HepG2 (cell line): ENCODE measurements around the gene UBL4B. TPM values are rescaled to one million over a fixed set of nuclear protein-coding genes. Genes with fewer than 3 reads are reported as not detected.

Experiments
- ARNTL ChIP-seq: sonication (generic); formaldehyde crosslinking; IDR thresholded peaks from 2 replicates; pipeline ENCODE4 v1.4.0; 2020; ENCODE audit warnings: mild to moderate bottlenecking, missing genetic modification reagents
- ATF7 ChIP-seq, 2 experiments: fragments of 450-650 bp in 1 of 2; sonication (generic) in 1 of 2; formaldehyde crosslinking in 1 of 2; IDR thresholded peaks; 2 replicates each; pipeline versions ENCODE4 v1.4.0 to v1.6.1; 2016 to 2020; ENCODE audit warnings: antibody characterized with exemption in 1 of 2, mild to moderate bottlenecking in 1 of 2, missing genetic modification reagents in 1 of 2
- CEBPG ChIP-seq: IDR thresholded peaks from 2 replicates; pipeline ENCODE4 v1.6.1; 2016
- PLSCR1 ChIP-seq: sonication (generic); formaldehyde crosslinking; IDR thresholded peaks from 2 replicates; pipeline ENCODE4 v1.5.0; 2020; ENCODE audit warnings: missing genetic modification reagents, mild to moderate bottlenecking, borderline replicate concordance
- SMARCC2 ChIP-seq: fragments of 450-650 bp; IDR thresholded peaks from 2 replicates; pipeline ENCODE4 v1.6.1; 2017; ENCODE audit warnings: antibody characterized with exemption, mild to moderate bottlenecking
- SMARCE1 ChIP-seq: fragments of 450-650 bp; IDR thresholded peaks from 2 replicates; pipeline ENCODE4 v1.6.1; 2017; ENCODE audit warnings: borderline replicate concordance
- ZBTB38 ChIP-seq: sonication (generic); formaldehyde crosslinking; IDR thresholded peaks from 2 replicates; pipeline ENCODE4 v1.5.1; 2020; ENCODE audit warnings: mild to moderate bottlenecking, missing genetic modification reagents
- ZNF33B ChIP-seq: sonication (generic); formaldehyde crosslinking; IDR thresholded peaks from 2 replicates; pipeline ENCODE4 v1.5.1; 2020; ENCODE audit warnings: mild to moderate bottlenecking, missing genetic modification reagents
- ZNF407 ChIP-seq: sonication (generic); formaldehyde crosslinking; IDR thresholded peaks from one replicate; pipeline ENCODE4 v1.5.1; 2020; ENCODE audit warnings: mild to moderate bottlenecking, missing genetic modification reagents; ENCODE audit errors: not compliant biosample characterization
- ZNF557 ChIP-seq: sonication (generic); formaldehyde crosslinking; IDR thresholded peaks from 2 replicates; pipeline ENCODE4 v1.4.0; 2020; ENCODE audit warnings: missing genetic modification reagents
- ZNF577 ChIP-seq: sonication (generic); formaldehyde crosslinking; IDR thresholded peaks from 2 replicates; pipeline ENCODE4 v1.4.0; 2020; ENCODE audit warnings: mild to moderate bottlenecking, low read depth, missing genetic modification reagents, borderline replicate concordance
- ZNF850 ChIP-seq: sonication (generic); formaldehyde crosslinking; conservative IDR thresholded peaks from 2 replicates; pipeline ENCODE4 v1.9.0; 2021; ENCODE audit warnings: mild to moderate bottlenecking, missing genetic modification reagents
- ZNF883 ChIP-seq: sonication (generic); formaldehyde crosslinking; IDR thresholded peaks from 2 replicates; pipeline ENCODE4 v1.5.1; 2020; ENCODE audit warnings: mild to moderate bottlenecking, missing genetic modification reagents; ENCODE audit errors: not compliant biosample characterization
- polyA plus RNA-seq, 8 experiments: library from polyadenylated mRNA; depleted of rRNA in 3 of 8; stranded (reverse) in 7 of 8; unstranded in 1 of 8; fragments of >200 nt; fragmentation: Illumina TruSeq in 4 of 8; extraction: Trizol in 4 of 8; gene quantifications; 2 replicates each; pipeline versions ENCODE4 v1.2.1 to v1.2.3, GENCODE V29; 2011 to 2016; ENCODE audit warnings: low read depth in 4 of 8, missing spikeins in 1 of 8, mixed read lengths in 1 of 8; ENCODE audit not compliant: insufficient read depth in 1 of 8
- total RNA-seq, 5 experiments: library from RNA; depleted of rRNA; stranded (reverse); fragments of >200 nt; fragmentation: Illumina TruSeq; extraction: Trizol; gene quantifications; 2 replicates each; pipeline ENCODE4 v1.2.3, GENCODE V29; 2016; ENCODE audit warnings: low read depth in 1 of 5
- TF ChIP-seq, protein P1 (sequence below), 2 experiments: IDR thresholded peaks; 2 replicates each; pipeline ENCODE4 v1.6.1; 2011 to 2012; ENCODE audit warnings: low read length in 2 of 2, borderline replicate concordance in 1 of 2, low read depth in 1 of 2, mild to moderate bottlenecking in 1 of 2, moderate library complexity in 1 of 2
- TF ChIP-seq, protein P2 (sequence below): IDR thresholded peaks from 2 replicates; pipeline ENCODE4 v1.6.1; 2016; ENCODE audit warnings: mild to moderate bottlenecking

UBL4B gene
- total and polyA plus RNA-seq, 2 of the 13 experiments (the other 11 are each of a cell fraction or from before 2014, with no cell fraction given): not detected

DNA sequence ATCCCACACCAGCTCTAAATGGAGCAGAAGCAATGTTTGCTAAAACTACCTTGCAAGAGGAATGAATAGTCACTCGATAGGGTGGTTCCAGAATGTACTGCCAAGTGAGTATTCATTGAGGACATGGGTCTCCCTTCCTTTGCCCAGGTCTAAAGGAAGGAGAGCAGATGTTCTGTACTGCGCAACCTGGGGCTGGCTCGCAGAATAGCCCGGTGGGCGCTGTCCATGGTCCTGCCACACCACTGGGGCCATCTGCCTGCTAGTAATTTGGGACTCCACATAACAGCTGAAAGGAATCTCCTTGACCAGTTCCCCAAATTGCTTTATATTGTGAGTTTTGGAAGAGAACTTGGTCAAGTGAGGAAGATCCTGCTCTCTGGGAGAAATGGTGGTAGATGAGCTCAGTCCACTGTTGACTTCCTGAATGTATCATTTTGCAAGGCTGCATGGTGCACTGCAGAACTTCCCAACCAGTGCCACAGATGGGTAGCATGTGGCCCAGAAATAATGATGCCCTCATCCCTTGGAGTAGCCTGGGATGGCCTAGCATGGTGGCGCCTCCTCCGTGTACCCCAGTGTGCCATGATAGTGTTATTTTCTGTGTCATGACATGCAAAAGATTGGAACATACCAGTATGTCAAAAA, 43.8 kb downstream of the UBL4B start (continued):
- TF ChIP-seq ZNF407 (no peak), ZNF850 (CRISPR knock-in tag) (no peak), ARNTL (CRISPR knock-in tag) (no peak), CEBPG (CRISPR knock-in tag) (peak; percentile 25; the same call in 1 of the 2 replicates), SMARCC2 (no peak), ZNF577 (CRISPR knock-in tag) (no peak), PLSCR1 (CRISPR knock-in tag) (no peak), SMARCE1 (no peak), ZNF33B (CRISPR knock-in tag) (no peak), ATF7 (IDR thresholded peaks at IDR 0.05) (no peak), ATF7 (CRISPR knock-in tag; IDR thresholded peaks at IDR 0.05) (no peak), ZBTB38 (CRISPR knock-in tag) (no peak), ZNF883 (CRISPR knock-in tag) (no peak), ZNF557 (no peak)
- TF ChIP-seq, protein P1, sequence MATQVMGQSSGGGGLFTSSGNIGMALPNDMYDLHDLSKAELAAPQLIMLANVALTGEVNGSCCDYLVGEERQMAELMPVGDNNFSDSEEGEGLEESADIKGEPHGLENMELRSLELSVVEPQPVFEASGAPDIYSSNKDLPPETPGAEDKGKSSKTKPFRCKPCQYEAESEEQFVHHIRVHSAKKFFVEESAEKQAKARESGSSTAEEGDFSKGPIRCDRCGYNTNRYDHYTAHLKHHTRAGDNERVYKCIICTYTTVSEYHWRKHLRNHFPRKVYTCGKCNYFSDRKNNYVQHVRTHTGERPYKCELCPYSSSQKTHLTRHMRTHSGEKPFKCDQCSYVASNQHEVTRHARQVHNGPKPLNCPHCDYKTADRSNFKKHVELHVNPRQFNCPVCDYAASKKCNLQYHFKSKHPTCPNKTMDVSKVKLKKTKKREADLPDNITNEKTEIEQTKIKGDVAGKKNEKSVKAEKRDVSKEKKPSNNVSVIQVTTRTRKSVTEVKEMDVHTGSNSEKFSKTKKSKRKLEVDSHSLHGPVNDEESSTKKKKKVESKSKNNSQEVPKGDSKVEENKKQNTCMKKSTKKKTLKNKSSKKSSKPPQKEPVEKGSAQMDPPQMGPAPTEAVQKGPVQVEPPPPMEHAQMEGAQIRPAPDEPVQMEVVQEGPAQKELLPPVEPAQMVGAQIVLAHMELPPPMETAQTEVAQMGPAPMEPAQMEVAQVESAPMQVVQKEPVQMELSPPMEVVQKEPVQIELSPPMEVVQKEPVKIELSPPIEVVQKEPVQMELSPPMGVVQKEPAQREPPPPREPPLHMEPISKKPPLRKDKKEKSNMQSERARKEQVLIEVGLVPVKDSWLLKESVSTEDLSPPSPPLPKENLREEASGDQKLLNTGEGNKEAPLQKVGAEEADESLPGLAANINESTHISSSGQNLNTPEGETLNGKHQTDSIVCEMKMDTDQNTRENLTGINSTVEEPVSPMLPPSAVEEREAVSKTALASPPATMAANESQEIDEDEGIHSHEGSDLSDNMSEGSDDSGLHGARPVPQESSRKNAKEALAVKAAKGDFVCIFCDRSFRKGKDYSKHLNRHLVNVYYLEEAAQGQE (IDR thresholded peaks at IDR 0.05; ENCODE audit: borderline replicate concordance in 1 of 2, low read depth in 1 of 2, low read length in 2 of 2): peak; percentile 96 to 99
- TF ChIP-seq, protein P2, sequence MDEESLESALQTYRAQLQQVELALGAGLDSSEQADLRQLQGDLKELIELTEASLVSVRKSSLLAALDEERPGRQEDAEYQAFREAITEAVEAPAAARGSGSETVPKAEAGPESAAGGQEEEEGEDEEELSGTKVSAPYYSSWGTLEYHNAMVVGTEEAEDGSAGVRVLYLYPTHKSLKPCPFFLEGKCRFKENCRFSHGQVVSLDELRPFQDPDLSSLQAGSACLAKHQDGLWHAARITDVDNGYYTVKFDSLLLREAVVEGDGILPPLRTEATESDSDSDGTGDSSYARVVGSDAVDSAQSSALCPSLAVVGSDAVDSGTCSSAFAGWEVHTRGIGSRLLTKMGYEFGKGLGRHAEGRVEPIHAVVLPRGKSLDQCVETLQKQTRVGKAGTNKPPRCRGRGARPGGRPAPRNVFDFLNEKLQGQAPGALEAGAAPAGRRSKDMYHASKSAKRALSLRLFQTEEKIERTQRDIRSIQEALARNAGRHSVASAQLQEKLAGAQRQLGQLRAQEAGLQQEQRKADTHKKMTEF (CRISPR knock-in tag): no peak
